NAMALWA (cell line): ENCODE data around the gene EBI3.
"Not testable (repeated sequence)": the region's sequence is repeated elsewhere in the genome, so short reads cannot be mapped to it uniquely, and the experiment has no call there.

Experiments used
- DNase-seq: peaks from one replicate; pipeline ENCODE4 v3.0.0-alpha.2; 2015; ENCODE audit warnings: low spot score

The EBI3 gene

DNA sequence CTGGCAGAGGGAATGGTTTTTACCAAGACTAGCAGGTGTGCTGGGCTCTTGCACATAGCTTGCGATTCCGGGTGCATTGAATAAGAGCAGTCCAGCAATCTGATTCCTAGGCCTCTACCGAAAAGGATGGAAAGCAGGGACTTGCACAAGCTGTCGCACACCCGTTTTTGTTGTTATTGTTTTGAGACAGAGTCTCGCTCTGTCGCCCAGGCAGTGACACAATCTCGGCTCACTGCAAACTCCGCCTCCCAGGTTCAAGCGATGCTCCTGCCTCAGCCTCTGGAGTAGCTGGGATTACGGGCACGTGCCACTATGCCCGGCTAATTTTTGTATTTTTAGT lies 5.5 kb downstream of the EBI3 start:
- no peak for DNase-seq

DNA sequence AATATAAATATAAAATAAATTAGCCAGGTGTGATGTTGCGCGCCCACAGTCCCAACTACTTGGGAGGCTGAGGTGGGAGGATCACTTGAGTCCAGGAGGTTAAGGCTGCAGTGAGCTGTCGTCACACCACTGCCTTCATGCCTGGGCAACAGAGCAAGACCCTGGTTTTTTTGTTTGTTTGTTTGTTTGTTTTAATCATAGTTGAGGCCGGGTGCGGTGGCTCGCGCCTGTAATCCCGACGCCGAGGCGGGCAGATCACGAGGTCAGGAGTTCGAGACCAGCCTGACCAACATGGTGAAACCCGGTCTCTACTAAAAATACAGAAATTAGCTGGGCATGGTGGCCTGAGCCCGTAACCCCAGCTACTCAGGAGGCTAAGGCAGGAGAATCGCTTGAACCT lies 8.2 kb downstream of the EBI3 start:
- not testable (repeated sequence) for DNase-seq

DNA sequence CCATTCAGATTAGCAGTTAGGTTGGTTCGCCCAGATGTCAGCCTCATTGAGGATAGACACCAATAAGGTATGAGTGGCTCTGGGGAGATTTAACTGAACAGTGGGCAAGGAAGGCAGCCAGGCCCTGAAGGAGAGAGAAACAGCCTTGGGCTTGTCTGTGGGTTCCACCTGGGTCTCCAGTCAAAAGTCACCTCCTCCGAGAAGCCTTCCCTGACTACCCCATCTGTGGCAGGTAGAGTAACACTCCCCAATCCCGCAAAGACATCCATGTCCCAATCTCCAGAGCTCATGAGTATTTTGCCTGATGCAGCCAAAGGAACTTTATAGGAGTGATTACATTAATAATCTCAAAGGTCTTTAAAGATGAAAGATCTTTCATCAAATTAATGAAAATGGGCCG lies 9.5 kb downstream of the EBI3 start:
- no peak for DNase-seq

DNA sequence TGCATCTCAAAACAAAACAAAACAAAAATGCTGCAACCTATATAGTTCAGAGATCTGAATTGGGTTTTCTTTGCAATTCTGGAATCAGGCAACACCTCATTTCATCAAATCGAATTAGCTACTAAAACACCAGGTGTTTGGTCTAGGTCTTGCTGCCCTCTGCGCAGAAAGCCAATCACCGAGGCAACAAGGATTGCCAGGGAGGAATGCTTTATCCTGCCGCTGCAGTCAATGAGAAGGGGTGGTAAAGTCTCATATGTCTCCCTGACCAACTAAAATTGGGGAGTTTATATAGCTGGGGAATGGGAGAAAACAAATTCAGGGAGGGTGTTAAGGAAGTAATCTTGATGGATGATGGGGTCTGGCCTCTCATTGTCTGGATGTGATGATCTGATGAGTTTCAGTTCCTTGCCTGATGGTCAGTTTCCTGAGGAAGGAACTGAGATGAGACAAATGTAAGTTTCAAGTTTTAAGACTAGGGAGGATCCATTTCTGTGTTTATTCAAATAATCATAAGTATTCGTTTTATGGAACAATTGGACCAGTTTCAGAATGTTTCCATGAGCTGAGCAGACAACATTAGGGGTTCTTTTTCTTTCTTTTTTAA lies 12.6 kb downstream of the EBI3 start:
- DNase-seq = no peak

DNA sequence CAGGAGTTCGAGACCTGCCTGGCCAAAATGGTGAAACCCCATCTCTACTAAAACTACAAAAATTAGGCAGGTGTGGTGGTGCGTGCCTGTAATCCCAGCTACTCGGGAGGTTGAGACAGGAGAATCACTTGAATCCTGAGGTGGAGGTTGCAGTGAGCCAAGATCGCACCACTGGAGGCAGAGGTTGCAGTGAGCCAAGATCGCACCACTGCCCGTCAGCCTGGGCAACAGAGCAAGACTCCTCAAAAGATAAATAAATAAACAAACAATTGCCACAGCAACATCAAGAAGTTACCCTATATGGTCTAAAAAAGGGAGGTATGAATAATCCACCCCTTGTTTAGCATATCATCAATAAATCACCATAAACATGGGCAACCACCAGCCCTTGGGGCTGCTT lies 16.6 kb downstream of the EBI3 start:
- DNase-seq = peak; percentile 38

DNA sequence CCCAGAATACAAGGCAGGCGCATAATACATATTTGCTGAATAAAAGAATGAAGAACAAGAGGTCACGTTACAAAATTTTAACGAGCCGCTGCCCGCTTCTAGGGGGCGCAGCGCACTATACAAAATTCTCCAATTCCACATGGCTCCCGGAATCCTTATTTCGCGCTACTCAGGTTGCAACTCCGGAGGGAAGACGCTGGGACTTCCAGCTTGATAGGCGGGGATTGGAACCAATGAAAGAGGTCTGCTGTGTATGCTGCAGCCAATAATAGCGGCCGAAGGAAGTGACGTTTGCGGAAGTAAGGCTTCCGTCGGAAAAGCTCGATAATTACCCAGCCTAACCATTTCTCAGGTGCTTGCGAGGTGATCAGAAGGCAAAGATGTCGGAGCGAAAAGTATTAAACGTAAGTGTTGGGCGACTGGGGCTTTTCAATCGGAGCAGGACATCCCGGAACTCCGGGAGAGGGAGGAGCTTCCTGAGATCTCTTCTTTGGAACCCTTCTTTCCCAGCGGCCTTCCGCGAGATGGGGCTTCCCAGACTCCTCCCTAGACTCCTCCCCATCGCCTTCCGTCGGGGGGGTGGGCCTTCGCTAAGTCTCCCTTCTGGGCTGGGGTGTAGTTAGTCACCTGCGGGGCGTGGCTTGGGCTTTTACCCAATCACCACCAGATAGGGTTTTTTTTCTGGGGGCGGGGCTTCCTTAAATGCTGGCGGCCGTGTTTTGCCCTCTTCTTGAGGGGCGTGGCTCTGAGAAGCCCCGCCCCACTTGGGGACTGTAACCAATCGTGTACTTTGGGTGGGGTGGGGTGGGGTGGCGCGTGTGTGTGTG lies 17.7 kb downstream of the EBI3 start, which contains the start of gene YJU2:
Gene YJU2 (plus strand): TSS at position 314 of the 827 bp plus-strand sequence. CDS start 67 bp downstream, at position 381.
- peak; percentile 100 for DNase-seq

DNA sequence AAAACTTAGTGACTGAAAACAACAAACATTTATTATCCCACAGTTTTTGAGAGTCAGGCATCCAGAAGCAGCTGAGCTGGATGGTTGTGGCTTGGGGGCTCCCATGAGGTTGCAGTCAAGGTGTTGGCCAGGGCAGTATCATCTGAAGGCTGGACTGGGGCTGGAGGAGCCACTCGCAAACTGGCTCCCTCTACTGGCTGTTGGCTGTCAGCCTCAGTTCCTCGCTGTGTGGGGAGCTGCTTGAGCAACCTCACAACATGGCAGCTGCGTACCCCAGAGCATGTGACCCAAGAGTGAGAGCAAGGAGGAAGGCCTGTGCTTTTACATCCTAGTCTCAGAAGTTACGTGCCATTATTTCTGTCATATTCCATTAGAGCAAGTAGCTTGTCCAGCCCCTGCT lies 27.2 kb downstream of the EBI3 start:
- DNase-seq = peak; percentile 54

DNA sequence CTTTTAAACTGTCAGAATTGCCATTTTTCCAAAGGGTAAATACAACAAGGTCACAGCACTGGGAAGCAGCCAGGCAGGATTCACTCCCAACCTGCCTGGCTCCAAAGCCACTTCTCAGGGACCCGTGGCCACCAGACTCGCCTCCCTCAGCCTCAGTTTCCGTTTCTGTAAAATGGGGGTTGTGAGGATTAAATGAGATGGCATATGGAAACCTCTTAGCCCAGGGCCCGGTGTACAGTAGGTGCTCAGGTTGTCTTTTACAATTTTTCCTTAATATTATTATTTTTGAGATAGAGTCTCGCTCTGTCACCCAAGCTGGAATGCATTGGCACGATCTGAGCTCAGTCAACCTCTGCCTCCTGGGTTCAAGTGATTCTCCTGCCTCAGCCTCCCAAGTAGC lies 27.7 kb downstream of the EBI3 start:
- DNase-seq = no peak

DNA sequence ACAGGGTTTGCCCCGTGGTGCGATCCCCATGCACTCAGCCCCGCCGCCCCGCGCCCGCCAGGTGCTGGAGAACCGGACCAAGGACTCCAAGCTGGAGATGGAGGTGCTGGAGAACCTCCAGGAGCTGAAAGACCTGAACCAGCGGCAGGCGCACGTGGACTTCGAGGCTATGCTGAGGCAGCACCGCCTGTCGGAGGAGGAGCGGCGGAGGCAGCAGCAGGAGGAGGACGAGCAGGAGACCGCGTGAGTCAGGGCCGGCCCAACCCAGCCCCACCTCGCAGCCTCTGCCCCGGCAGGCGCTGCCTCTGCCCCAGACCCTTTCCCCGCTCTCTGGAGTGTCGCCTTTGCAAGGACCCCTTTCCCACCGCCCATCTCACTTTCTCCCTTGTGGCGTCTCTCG lies 28.9 kb downstream of the EBI3 start:
- no peak for DNase-seq

DNA sequence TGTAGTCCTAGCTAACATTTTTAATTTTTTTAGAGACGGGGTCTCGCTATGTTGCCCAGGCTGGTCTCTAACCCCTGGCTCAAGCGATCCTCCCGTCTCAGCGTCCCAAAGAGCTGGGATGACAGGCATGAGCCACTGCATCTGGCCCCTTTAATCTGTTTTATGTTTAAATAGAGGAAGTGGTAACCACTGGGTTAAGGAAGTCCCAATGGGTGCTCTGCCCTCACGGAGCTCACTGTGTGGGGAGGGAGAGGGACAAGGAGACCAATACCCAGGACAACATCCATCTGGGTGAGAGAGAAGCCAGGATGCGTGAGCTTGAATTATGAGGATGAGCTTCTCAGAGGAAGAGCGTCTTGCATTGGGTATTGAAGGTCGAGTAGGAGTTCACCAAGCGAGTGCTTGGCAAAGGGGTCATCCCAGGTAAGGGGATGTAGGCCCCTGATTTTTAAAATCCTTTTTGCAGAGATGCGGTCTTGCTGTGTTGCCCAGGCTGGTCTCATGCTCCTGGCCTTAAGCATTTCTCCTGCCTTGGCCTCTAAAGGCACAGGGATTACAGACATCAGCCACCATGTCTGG lies 31.4 kb downstream of the EBI3 start:
- DNase-seq = no peak

DNA sequence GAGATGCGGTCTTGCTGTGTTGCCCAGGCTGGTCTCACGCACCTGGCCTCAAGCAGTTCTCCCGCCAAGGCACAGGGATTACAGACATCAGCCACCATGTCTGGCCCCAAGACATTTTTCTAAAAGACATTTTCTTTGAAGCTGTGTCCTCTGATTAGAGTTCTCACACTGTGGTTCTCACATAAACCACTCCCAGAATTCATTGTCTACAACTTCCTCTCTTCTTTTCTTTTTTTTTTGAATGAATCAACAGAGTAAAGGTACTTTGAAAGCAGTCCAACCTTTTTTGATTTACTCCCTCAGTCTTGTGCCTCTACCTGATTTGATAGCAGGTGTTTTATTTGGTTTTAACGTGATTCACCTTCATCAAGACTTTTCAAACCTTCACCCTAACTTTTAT lies 35.5 kb downstream of the EBI3 start:
- no peak for DNase-seq

DNA sequence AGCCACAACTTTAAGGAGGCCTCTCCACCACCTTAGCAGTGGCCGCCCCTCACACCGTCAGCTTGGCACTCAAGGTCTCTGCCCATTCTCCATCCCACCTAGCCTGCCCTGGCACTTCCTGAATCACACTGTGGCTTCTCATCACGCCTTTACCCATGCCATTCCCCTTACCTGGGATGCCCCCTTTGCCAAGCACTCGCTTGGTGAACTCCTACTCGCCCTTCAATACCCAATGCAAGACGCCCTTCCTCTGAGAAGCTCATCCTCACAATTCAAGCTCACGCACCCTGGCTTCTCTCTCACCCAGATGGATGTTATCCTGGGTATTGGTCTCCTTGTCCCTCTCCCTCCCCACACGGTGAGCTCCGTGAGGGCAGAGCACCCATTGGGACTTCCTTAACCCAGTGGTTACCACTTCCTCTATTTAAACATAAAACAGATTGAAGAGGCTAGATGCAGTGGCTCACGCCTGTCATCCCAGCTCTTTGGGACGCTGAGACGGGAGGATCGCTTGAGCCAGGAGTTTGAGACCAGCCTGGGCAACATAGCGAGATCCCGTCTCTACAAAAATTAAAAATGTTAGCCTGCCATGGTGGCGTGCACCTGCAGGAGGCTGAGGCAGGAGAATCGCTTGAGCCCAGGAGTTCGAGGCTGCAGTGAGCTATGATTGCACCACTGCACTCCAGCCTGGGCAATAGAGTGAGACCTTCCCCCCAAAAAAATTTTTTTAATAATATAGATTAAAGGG lies 37.1 kb downstream of the EBI3 start:
- DNase-seq = no peak

DNA sequence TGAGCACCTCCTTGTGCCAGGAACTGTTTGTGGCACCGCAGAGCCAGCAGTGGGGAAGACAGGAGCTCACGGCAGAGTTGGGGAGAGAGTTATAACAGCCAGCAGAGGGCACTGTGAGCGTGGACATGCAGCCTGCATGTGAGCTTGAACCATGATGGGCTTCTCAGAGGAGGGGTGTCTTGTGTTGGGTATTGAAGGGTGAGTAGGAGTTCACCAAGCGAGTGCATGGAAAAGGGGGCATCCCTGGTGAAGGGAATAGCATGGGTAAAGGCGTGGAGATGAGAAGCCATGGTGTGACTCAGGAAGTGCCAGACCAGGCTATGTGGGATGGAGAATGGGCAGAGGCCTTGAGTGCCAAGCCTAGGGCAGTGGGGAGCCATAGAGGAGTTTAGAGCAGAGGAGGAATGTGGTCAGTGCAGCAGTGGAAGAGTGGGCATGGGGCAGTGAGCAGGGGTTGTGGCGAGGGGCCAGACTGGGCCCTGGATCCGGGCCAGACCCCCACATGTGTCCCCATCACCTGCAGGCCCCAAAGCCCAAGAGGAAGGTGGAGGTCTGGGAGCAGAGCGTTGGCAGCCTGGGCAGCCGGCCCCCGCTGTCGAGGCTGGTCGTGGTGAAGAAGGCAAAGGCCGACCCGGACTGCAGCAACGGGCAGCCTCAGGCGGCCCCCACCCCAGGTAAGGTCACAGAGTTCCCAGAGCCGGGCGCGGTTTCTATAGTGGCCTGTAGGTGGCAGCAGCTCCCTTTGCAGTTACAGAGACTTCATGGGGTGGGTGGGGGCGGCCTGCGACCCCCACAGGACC lies 38.0 kb downstream of the EBI3 start:
- DNase-seq = peak; percentile 89

DNA sequence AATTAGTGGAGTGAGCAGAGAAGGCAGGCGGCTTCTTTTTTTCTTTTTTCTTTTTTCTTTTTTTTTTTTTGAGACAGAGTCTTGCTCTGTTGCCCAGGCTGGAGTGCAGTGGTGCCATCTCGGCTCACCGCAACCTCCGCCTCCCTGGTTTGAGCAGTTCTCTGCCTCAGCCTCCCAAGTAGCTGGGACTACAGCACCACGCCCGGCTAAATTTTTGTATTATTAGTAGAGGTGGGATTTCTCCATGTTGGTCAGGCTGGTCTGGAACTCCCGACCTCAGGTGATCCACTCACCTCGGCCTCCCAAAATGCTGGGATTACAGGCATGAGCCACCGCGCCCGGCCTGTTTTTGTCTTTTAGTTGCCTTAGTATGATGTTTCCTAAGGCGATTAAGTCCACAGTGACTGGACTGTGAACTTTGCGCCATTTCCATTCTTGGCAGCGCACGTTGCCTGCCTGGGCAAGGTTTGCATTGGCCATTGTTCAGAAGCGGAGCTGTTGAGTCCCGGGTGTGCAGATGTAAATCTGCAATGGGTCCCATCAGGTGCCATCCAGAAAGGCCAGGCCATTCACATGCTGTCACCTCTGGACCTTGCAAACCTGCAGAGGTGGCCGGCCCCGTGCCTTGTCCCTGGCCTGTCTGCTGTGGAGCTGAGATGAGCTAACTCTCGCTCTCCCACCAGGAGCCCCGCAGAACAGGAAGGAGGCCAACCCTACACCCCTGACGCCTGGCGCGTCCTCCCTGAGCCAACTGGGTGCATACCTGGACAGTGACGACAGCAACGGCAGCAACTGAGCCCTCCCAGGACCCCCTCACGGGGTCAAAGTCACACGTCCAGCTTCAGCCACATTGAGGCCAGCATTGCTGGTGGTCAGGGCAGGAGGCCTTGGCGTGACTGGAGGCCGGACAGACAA lies 38.8 kb downstream of the EBI3 start:
- DNase-seq = no peak

DNA sequence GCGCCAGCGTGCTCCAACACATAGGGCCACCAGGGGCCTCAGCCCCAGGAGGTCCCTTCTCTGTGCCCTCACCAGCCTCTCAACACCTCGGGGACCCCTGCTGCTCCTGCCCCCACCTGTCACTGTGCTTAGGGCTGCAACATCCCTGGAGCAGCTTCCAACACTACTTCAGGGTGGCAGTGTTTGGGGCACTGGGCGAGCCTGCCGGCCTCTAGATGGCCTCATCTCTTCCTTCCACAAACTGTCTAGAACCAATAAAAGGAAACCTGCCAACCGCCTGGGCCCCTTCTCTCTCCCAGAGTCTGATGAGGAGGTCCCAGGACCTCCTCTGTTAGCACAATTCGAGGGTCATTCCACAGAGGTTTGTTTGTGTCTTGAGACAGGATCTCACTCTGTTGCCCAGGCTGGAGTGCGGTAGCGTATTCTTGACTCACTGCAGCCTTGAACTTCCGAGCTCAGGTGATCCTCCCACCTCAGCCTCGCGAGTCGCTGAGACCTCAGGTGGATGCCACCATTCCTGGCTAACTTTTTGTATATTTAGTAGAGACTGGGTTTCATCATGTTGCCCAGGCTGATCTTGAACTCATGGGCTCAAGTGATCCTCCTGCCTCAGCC lies 39.6 kb downstream of the EBI3 start:
- DNase-seq = no peak

DNA sequence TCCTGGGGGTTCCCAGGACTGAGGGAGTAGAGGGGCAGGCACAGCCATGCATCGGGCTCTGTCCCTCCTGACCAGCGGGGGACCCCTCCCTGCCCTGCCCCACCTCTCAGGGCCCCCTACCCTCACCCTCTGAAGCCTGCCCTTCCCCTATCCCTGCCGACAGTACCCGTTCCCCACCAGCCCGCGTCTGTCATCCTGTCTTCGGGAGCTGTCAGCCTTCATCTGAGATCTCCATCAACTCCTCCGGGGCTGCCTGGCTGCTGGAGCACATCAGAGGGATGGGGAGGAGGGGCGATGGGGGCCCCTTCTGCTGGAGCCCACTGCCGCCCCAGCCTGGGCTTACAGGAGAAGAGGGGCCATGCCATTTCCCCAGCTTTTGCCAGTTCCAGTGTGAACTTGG lies 43.6 kb downstream of the EBI3 start:
- DNase-seq = no peak

DNA sequence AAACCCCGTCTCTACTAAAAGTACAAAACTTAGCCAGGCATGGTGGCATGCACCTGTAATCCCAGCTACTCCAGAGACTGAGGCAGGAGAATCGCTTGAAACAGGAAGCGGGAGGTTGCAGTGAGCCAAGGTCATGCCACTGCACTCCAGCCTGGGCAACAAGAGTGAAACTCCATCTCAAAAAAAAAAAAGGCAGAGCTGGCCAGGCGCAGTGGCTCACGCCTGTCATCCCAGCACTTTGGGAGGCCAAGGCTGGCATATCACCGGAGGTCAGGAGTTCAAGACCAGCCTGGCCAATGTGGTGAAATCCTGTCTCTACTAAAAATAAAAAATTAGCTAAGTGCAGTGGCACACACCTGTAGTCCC lies 45.0 kb downstream of the EBI3 start:
- DNase-seq = not testable (repeated sequence)

DNA sequence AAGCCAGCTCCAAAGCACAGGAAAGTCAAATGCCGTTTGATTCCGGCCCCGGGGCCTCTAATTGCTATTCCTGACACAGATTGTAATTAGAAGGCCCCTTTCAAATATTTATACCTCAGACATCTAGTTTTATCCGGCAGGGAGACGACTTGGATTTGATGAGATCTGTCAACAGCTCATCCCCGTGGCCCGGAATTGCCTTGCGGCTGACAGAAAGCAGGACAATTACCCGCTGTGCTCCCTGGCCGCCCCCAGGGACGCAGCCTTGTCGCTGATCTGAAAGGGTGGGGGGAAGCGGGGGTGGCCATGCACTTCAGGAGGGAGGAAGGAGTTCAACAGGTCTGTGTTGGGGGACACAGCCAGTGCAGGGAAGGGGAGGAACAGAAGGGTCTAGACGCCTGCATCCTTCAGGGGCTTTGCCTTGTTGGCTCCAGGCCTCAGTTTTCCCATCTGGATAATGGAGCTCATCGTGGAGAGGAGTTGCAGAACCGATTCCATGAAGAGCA lies 47.9 kb downstream of the EBI3 start:
- no peak for DNase-seq

DNA sequence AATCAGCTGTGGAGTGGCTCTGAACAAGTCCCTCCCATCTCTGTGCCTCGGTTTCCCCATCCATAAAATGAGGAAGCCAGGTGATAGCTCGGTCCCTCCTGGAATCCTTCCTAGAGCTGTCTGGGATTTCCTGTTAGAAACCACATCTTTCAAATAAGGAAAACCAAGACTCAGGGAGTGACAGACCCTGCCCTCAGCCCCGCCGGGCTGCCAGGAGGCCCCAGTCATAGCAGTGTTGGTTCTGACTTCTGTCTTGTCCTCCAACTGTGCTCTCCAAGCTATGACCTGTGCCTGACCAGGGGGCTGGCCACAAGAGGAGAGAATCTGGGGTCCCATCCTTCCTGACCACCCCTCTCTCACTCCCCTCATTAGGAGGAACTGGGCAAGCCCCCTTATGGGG lies 48.7 kb downstream of the EBI3 start:
- DNase-seq = no peak
